DMS153 treated with DMSO at 0.1 percent for 48 hours (cell line): ENCODE measurements around the gene LMOD2.

Source experiments
- DNase-seq: peaks from one replicate; lab custom pipeline; 2025; ENCODE audit not compliant: unreplicated experiment; lab: John Stamatoyannopoulos, UW

Gene LMOD2

GRCh38 chr7:123712619-123713018 is 57.0 kb downstream of the LMOD2 start:
- DNase-seq: no peak
